Skeletal muscle satellite cell (primary cell): ENCODE measurements around the gene HTT.

Source experiments
- H3K27me3 ChIP-seq: 2 replicates; pipeline ENCODE4 v1.7.0; 2013; ENCODE audit warnings: low read length; ENCODE audit not compliant: control insufficient read depth, insufficient read depth
- H3K36me3 ChIP-seq: 2 replicates; pipeline ENCODE4 v1.7.0; 2013; ENCODE audit warnings: mild to moderate bottlenecking, control low read depth, low read length; ENCODE audit not compliant: insufficient read depth
- H3K4me1 ChIP-seq: 2 replicates; pipeline ENCODE4 v1.7.0; 2013; ENCODE audit warnings: low read length; ENCODE audit not compliant: control insufficient read depth, insufficient read depth
- H3K4me2 ChIP-seq: 2 replicates; pipeline ENCODE4 v1.7.0; 2013; ENCODE audit warnings: mild to moderate bottlenecking, low read length
- H3K4me3 ChIP-seq: 2 replicates; pipeline ENCODE4 v1.7.0; 2013; ENCODE audit warnings: low read length
- H3K9ac ChIP-seq: 2 replicates; pipeline ENCODE4 v1.7.0; 2013; ENCODE audit warnings: mild to moderate bottlenecking, low read depth, low read length, moderate library complexity
- H3K9me3 ChIP-seq: replicated peaks from 2 replicates; pipeline ENCODE4 v1.7.0; 2013; ENCODE audit warnings: mild to moderate bottlenecking, control low read depth, low read length

Gene HTT

GRCh38 chr4:3217266-3217665, 142.8 kb downstream of the HTT start:
- no peak overlapping the region for H3K4me2 ChIP-seq
- no peaks in the 10 kb centered on the region for H3K4me1 ChIP-seq
- H3K4me3 ChIP-seq: no peak overlapping the region
- peaks cover 88% of the 10 kb centered on the region for H3K36me3 ChIP-seq
- no peaks in the 10 kb centered on the region for H3K9me3 ChIP-seq
- H3K9ac ChIP-seq: no peak overlapping the region
- no peaks in the 10 kb centered on the region for H3K27me3 ChIP-seq

DNA sequence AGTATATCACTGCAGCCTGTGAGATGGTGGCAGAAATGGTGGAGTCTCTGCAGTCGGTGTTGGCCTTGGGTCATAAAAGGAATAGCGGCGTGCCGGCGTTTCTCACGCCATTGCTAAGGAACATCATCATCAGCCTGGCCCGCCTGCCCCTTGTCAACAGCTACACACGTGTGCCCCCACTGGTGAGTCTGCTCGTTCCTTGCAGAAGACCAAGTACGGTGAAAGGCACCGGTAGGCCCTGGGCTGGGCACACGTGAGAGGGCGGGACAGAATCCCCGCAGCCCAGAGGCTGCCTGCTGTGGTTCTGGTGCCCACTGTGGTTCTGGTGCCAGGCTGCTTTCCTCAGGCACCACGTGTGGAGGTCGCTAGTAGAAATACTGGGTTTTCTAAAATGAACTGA, 143.3 kb downstream of the HTT start:
- no peak overlapping the region for H3K4me3 ChIP-seq
- H3K36me3 ChIP-seq: peaks cover 88% of the 10 kb centered on the region
- H3K4me1 ChIP-seq: no peaks in the 10 kb centered on the region
- H3K9me3 ChIP-seq: no peaks in the 10 kb centered on the region
- H3K4me2 ChIP-seq: no peak overlapping the region
- H3K27me3 ChIP-seq: no peaks in the 10 kb centered on the region
- H3K9ac ChIP-seq: no peak overlapping the region

DNA sequence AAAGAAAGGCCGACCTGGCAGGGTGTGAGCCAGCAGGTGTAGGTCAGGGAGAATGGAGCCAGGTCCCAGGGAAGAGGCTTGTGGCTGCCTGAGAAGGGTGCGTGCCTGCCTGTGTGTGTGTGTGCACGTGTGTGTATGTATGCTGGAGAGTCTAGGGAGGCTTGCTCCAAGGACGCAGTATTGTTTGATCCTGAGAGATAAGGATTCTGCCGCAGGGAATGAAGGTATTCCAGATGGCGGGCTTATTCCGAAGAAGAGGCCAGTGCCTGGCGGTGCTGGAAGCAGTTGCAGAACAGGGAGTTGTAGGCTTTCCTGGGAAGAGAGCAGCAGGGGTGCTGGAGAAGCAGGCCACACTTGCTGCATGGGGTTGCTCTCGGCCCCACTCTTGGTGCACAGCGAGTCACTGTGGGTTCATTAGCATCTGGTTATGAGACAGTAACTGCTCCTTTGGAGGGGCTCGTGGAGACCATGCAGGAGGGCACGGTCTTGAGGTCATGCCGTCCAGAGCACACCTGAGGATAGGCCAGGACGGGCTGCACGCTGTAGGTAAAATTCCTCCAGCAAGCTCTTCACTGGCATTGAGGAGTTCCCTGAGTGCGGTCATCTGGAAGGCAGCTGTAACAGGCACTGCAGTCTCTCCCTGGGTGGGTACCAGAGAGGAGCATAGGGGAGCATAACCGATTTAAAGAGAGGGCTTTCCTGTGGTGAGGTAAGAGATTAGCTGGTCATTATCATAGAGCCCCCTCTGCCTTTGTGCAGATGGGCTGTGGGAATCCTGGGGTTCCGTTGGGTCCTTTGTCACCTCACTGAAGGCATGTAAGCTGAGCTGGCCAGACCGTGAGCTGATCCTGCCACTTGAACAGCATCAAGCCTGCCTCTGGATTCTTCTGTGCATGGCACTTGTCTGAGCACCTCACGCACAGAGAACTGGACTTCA, 144.6 kb downstream of the HTT start:
- H3K9ac ChIP-seq: no peak overlapping the region
- no peak overlapping the region for H3K4me2 ChIP-seq
- no peaks in the 10 kb centered on the region for H3K9me3 ChIP-seq
- peaks cover 85% of the 10 kb centered on the region for H3K36me3 ChIP-seq
- H3K27me3 ChIP-seq: no peaks in the 10 kb centered on the region
- H3K4me3 ChIP-seq: no peak overlapping the region
- H3K4me1 ChIP-seq: no peaks in the 10 kb centered on the region

GRCh38 chr4:3219761-3220475, 145.4 kb downstream of the HTT start:
- H3K36me3 ChIP-seq: peaks cover 86% of the 10 kb centered on the region
- H3K4me3 ChIP-seq: no peak overlapping the region
- no peak overlapping the region for H3K9ac ChIP-seq
- no peaks in the 10 kb centered on the region for H3K4me1 ChIP-seq
- no peak overlapping the region for H3K4me2 ChIP-seq
- H3K27me3 ChIP-seq: no peaks in the 10 kb centered on the region
- no peaks in the 10 kb centered on the region for H3K9me3 ChIP-seq

- Histone ChIP-seq H3K36me3 (peaks cover 79% of the 10 kb centered on the region), H3K27me3 (no peaks in the 10 kb centered on the region), H3K4me1 (no peaks in the 10 kb centered on the region), H3K4me3 (no peak overlapping the region), H3K9ac (no peak overlapping the region), H3K4me2 (no peak overlapping the region), H3K9me3 (no peaks in the 10 kb centered on the region)
These were observed 146.1 kb downstream of the HTT start for GRCh38 chr4:3220476-3221183.

DNA sequence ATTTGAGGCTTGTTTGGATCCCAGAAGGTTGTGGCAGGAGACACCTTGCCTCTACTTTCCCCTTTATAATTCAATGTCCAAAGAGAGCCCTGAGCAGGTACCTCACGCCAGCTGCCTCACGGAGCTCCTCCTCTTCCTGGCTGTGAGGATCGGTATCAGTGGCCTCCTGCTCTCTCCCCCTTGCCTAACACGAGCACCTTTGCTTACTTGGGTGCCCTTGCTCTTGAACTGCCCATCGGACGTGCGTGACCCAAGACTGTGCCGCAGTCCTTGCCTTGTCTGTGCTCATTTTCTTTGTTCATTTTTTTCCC, 146.7 kb downstream of the HTT start:
- no peak overlapping the region for H3K4me2 ChIP-seq
- no peak overlapping the region for H3K4me3 ChIP-seq
- H3K4me1 ChIP-seq: no peaks in the 10 kb centered on the region
- no peaks in the 10 kb centered on the region for H3K27me3 ChIP-seq
- no peaks in the 10 kb centered on the region for H3K9me3 ChIP-seq
- no peak overlapping the region for H3K9ac ChIP-seq
- H3K36me3 ChIP-seq: peaks cover 79% of the 10 kb centered on the region

DNA sequence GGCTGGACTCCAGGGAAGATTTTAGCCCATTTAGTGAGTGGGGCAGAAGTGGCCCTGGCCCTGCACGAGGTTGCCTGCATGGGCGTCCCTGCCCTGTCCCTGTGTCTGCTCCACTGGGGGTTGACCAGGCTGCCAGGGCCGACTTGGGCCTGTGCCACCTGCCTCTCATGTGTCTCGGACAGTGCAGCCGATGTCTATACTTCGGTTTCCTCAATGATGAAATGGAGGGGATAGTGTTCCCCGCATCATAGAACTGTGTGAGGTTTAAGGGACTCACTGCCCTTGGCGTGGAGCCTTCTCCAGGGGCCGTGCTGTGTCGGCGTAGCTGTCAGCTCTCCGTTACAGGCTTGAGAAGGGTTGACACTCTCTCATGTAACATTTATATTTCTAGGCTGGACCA, 147.5 kb downstream of the HTT start:
- Histone ChIP-seq H3K9ac (no peak overlapping the region), H3K27me3 (no peaks in the 10 kb centered on the region), H3K9me3 (no peaks in the 10 kb centered on the region), H3K4me3 (no peak overlapping the region), H3K4me1 (no peaks in the 10 kb centered on the region), H3K36me3 (peaks cover 76% of the 10 kb centered on the region), H3K4me2 (no peak overlapping the region)

DNA sequence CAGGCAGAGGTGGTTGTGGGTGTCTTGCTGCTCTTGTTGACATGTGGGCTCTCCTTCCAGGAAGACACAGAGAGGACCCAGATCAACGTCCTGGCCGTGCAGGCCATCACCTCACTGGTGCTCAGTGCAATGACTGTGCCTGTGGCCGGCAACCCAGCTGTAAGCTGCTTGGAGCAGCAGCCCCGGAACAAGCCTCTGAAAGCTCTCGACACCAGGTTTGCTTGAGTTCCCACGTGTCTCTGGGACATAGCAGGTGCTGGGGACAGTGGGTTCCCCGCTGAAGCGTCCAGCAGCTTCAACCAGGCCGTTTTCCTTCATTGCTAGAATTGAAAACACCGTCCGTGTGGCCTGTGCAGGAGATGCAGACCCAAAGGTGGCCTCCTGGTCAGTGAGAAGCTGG, 148.9 kb downstream of the HTT start:
- no peak overlapping the region for H3K4me3 ChIP-seq
- peaks cover 7% of the 10 kb centered on the region for H3K4me1 ChIP-seq

GRCh38 chr4:3223956-3224748, 149.7 kb downstream of the HTT start:
- Histone ChIP-seq H3K27me3 (no peaks in the 10 kb centered on the region), H3K9me3 (no peaks in the 10 kb centered on the region), H3K4me3 (no peak overlapping the region), H3K4me2 (no peak overlapping the region), H3K4me1 (peaks cover 9% of the 10 kb centered on the region), H3K9ac (no peak overlapping the region), H3K36me3 (peaks cover 67% of the 10 kb centered on the region)

More for the DNA sequence above, 148.9 kb downstream of the HTT start:
- peaks cover 66% of the 10 kb centered on the region for H3K36me3 ChIP-seq
- H3K27me3 ChIP-seq: no peaks in the 10 kb centered on the region
- H3K9ac ChIP-seq: no peak overlapping the region
- no peak overlapping the region for H3K4me2 ChIP-seq
- H3K9me3 ChIP-seq: no peaks in the 10 kb centered on the region

DNA sequence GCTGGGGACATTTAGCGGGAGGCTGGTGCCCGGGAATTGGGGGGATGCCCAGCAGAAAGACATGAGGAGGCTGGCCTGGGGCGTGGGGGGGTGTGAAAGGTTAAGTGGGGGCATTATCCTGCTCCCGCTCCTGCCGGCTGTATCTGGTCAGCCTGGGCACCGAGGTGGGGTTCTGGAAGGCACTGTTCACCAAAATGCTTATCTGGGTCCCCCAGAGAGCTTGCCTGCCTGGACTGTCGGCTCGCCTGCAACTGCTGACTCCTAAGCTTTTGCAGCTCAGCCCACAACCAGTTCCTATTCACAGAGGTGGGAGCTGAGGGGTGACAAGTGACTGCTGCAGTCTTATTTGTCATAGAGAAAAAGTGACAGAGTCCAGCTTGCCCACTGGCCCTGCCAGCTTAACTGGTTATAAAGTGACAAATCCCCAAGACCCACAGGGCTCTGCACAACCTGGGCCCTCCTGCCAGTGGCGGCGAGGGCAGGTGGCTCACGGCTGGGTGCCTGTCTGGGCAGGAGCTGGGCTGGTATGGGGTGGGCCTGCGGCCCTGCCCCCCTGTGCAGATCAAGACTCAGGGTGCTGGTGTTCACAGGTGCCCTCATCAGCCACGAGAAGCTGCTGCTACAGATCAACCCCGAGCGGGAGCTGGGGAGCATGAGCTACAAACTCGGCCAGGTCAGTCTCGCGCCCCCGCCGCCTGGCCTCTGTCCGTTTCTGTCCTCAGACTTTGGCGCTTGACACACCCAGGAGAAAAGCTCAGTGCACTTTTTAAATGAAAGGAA, 150.8 kb downstream of the HTT start:
- H3K36me3 ChIP-seq: peaks cover 67% of the 10 kb centered on the region

More for the DNA sequence above, 150.8 kb downstream of the HTT start:
- peaks cover 9% of the 10 kb centered on the region for H3K4me1 ChIP-seq
- H3K9ac ChIP-seq: no peak overlapping the region
- H3K4me3 ChIP-seq: no peak overlapping the region
- H3K9me3 ChIP-seq: no peaks in the 10 kb centered on the region
- no peak overlapping the region for H3K4me2 ChIP-seq
- no peaks in the 10 kb centered on the region for H3K27me3 ChIP-seq
